Mucosa of descending colon (tissue), 3 donors: ENCODE measurements around the gene IFNA6. TPM values are rescaled to one million over a fixed set of nuclear protein-coding genes. Genes with fewer than 3 reads are reported as not detected.

Experiments used
- ATAC-seq: fragments of 200-7000 bp; cut with Tn5 transposase; one replicate; pipeline ENCODE4 v1.9.1; 2020; ENCODE audit warnings: mild to moderate bottlenecking, moderate library complexity
- DNase-seq, 3 donors: peaks; one replicate each; pipeline ENCODE4 v3.0.0-alpha.2; 2020
- H3K36me3 ChIP-seq: fragments of 200-600 bp; one replicate; pipeline ENCODE4 v1.8.0; 2021; ENCODE audit warnings: low read depth, mild to moderate bottlenecking
- H3K4me1 ChIP-seq: fragments of 200-600 bp; one replicate; pipeline ENCODE4 v1.8.0; 2021; ENCODE audit warnings: low read depth, mild to moderate bottlenecking
- H3K4me3 ChIP-seq: fragments of 200-600 bp; one replicate; pipeline ENCODE4 v1.8.0; 2021; ENCODE audit warnings: mild to moderate bottlenecking
- H3K9me3 ChIP-seq: fragments of 200-600 bp; one replicate; pipeline ENCODE4 v1.8.0; 2021; ENCODE audit warnings: mild to moderate bottlenecking
- intact Hi-C, 2 donors: fragments of 100-400 bp; cut with DNase I in 1 of 2; cut with micrococcal nuclease in 1 of 2; formaldehyde crosslinking; loops; one replicate each; pipeline versions ENCODE4 v1.11.0 to v1.11.1; 2022; cut with DNase I, micrococcal nuclease
- long read RNA-seq, 2 donors: library from polyadenylated mRNA; unstranded; transcript quantifications; one replicate each; pipeline ENCODE4 v2.0.0, GENCODE V29; 2019 to 2021
- total RNA-seq, 3 donors: library from RNA; stranded (reverse); fragmentation: NEBNext Ultra II Directional in 2 of 3; extraction: Animal tissue kit (Norgen Biotek cat#: 25700) in 2 of 3; gene quantifications; one replicate each; pipeline versions ENCODE4 v1.2.1 to v1.2.4, GENCODE V29; 2021 to 2023
- TF ChIP-seq, protein P1 (sequence below): fragments of 200-600 bp; IDR thresholded peaks from one replicate; pipeline ENCODE4 v1.8.0; 2022; ENCODE audit warnings: antibody characterized with exemption, mild to moderate bottlenecking
- donor health status: DM: no; HTN: no; CAD: no; lungs with moderate emphysema.
- donor health status: DM: no; HTN: no; CAD: no.
- donor health status: DM: no; HTN: yes; CAD: no.

IFNA6 gene
- total RNA-seq, result not detected
- long read RNA-seq, donor 1, result 0 reads
- long read RNA-seq, donor 2, result 0 reads

DNA sequence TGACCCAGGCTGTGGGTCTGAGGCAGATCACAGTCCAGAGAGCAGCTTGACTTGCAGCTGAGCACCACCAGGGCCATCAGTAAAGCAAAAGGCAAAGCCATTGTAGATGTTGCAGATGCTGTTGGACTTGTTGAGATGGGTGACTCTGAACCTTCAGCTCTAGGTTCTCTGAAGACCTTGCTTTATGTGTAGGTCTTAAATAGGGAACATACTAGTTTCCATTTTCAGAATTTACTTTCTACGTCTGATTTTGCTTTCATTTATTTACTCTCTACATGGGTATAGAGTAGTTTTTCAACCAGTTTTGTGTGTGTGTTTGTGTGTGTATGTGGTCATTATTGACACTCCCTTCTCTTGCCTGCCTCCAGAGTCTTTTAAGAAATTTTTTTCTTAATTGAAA is at the start of gene IFNA6:
TSS of gene IFNA6 (minus strand) at position 101 of the 400 bp plus-strand sequence. CDS start at position 101, 0 bp downstream.
- no peaks in the 10 kb centered on the region for H3K9me3 ChIP-seq
- intact Hi-C loops, result no loop called here
- TF ChIP-seq, protein P1, sequence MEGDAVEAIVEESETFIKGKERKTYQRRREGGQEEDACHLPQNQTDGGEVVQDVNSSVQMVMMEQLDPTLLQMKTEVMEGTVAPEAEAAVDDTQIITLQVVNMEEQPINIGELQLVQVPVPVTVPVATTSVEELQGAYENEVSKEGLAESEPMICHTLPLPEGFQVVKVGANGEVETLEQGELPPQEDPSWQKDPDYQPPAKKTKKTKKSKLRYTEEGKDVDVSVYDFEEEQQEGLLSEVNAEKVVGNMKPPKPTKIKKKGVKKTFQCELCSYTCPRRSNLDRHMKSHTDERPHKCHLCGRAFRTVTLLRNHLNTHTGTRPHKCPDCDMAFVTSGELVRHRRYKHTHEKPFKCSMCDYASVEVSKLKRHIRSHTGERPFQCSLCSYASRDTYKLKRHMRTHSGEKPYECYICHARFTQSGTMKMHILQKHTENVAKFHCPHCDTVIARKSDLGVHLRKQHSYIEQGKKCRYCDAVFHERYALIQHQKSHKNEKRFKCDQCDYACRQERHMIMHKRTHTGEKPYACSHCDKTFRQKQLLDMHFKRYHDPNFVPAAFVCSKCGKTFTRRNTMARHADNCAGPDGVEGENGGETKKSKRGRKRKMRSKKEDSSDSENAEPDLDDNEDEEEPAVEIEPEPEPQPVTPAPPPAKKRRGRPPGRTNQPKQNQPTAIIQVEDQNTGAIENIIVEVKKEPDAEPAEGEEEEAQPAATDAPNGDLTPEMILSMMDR, result no peak
- DNase-seq (no peak), ATAC-seq (no peak)
- H3K4me3 ChIP-seq, result no peak within 1 kb of the TSS
- H3K36me3 ChIP-seq, result no peaks in the 10 kb centered on the region
- no peaks in the 10 kb centered on the region for H3K4me1 ChIP-seq

DNA sequence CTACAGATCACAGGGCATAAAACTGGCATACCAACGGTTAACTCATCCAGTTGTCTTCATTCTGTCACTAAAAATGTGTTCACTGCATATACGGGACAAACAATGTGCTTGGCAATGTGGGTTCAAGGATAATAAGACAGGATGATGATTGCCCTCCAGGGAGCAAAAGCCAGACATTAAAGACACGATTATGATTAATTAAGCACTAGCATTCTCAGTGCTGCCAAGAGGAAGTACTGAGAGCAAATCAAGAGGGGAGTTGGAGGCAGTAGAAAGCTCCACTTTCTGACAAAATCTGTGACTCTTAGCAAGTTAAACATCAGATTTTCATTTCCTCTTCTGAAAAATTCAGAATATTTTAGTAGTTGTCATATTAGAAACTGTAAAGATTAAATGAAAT is 49.3 kb upstream of the IFNA6 start:
- TF ChIP-seq, protein P1, result no peak
- Histone ChIP-seq H3K4me3 (no peak overlapping the region), H3K4me1 (peaks cover 6% of the 10 kb centered on the region), H3K9me3 (no peaks in the 10 kb centered on the region), H3K36me3 (no peaks in the 10 kb centered on the region)
- DNase-seq (no peak), ATAC-seq (no peak)
- intact Hi-C loops, result no loop called here

DNA sequence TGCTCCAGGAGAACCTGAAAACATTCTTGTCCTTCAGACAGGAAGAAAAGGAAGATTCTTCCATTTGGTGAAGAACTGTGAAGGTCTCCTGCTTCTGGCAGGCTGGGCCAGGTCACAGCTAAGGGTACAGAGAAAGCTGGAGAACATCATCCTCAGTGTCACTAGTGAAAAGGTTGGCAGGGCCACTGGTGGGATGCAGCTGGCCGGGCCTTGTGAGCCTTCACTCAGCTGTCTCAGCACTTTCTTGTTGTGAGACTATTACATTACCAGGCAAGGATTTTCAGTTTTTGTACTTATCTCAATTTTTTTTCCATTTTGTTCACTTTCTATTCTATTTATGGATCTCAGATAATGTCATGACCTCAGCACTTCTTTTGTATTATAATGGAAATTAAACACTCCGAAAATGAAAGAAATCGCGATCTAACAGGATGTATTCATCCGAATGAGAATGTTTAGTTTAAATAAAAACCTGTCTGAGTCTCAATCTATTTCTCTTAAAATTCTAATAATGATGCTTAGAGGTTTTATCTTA is 48.3 kb upstream of the IFNA6 start:
- DNase-seq, result no peak
- H3K4me1 ChIP-seq, result peaks cover 6% of the 10 kb centered on the region
- intact Hi-C loops, result no loop called here

DNA sequence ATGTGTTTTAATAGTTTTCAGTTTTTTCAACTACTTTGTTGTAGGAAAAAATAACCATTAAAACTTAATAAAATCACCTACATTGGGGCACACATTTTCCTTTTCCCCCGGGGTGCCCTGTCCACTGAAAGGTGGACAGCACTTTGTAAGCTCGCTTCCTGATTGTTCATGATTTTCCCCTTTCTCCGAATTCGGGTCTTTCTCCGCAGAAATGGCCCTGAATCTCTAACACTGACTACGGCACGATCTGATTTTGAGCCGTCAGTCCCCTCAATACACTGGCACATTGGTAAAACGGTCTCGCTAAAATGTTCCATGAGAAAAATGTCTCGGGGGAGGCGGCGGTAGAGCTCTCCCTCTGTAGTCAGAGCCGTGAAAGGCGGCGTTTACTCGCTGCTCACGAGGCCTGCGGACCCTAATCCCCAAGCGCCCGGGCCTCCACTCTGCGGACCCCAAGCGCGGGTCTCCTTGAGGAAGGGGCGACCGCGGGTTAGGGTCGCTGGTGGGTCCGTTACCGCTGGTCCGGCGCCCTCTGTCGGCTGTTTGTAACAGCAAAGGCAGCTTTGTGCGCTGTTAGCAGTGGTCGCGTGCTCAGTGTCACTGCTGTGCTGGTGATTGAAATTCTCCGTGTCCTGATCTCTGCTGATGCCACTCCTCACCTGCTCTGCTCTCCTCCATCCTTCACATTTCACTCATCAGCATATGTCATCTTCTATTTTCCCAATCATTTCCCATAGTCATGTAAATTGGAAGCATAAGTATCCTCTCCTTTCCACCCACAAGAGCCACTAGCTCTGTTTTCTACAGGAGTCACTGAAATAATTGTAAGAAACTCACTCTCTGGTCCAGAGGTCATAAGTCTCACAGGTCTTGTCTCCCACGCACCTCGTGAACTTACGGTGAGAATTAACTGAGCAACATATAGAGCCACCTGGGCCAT is 45.4 kb upstream of the IFNA6 start:
- Histone ChIP-seq H3K36me3 (no peaks in the 10 kb centered on the region), H3K4me3 (no peak overlapping the region), H3K4me1 (no peaks in the 10 kb centered on the region), H3K9me3 (no peaks in the 10 kb centered on the region)
- TF ChIP-seq, protein P1, result peak; percentile 58
- intact Hi-C loops, result no loop called here
- DNase-seq, result peak; percentile 53 to 72 (median 56)
- peak; percentile 62 for ATAC-seq

More for the DNA sequence above, 48.3 kb upstream of the IFNA6 start:
- Histone ChIP-seq H3K4me3 (no peak overlapping the region), H3K36me3 (no peaks in the 10 kb centered on the region), H3K9me3 (no peaks in the 10 kb centered on the region)
- ATAC-seq, result no peak
- TF ChIP-seq, protein P1, result no peak

DNA sequence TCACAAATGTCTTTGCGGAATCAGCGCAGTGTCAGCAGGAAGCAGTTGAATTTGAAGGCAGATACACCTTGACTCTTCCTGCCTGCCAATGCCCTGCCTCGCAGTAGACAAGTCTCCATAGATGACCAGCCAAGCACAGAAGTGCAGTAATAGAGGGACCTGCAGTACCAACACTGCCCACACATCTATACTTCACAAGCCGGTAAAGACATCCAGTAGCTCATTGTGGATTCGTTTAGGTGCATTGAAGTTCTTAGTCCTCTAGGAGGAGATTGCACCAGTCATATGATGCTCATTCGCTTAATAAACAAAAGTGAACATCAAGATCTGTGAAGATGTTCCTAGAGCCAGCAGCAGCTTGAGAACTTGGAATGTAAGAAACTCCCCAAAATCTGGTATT is 41.6 kb upstream of the IFNA6 start:
- DNase-seq (no peak), ATAC-seq (peak; percentile 80)
- intact Hi-C loops, result loop anchor here in 1 of 2 donors (5.0 kb wide), 1 partner anchor 75 kb away; no protein-coding TSS in a partner anchor

More for the DNA sequence above, 41.6 kb upstream of the IFNA6 start:
- TF ChIP-seq, protein P1, result no peak
- Histone ChIP-seq H3K36me3 (no peaks in the 10 kb centered on the region), H3K4me1 (no peaks in the 10 kb centered on the region), H3K4me3 (no peak overlapping the region), H3K9me3 (no peaks in the 10 kb centered on the region)
